DOHH2 (cell line): ENCODE measurements around the gene TICAM1.
"Not testable (repeated sequence)": the region's sequence is repeated elsewhere in the genome, so short reads cannot be mapped to it uniquely, and the experiment has no call there.

Source experiments
- H3F3A ChIP-seq: fragments of 200-600 bp; sonication (generic), shearing (Covaris generic); 2 replicates; pipeline ENCODE4 v1.6.0; 2016; ENCODE audit warnings: antibody characterized with exemption, mild to moderate bottlenecking; ENCODE audit not compliant: control insufficient read depth, insufficient read depth
- H3K27ac ChIP-seq: fragments of 200-600 bp; sonication (generic); 2 replicates; pipeline ENCODE4 v1.5.1; 2014; ENCODE audit warnings: low read depth, mild to moderate bottlenecking, low read length, moderate library complexity
- H3K27me3 ChIP-seq: fragments of 200-600 bp; sonication (generic); 2 replicates; pipeline ENCODE4 v1.6.1; 2014; ENCODE audit warnings: mild to moderate bottlenecking, low read length, mixed read lengths; ENCODE audit not compliant: control insufficient read depth
- H3K36me3 ChIP-seq: fragments of 200-600 bp; sonication (generic); 2 replicates; pipeline ENCODE4 v1.6.1; 2014; ENCODE audit warnings: mild to moderate bottlenecking, low read length, moderate library complexity, mixed read lengths; ENCODE audit not compliant: control insufficient read depth
- H3K4me1 ChIP-seq: fragments of 200-600 bp; sonication (generic); 2 replicates; pipeline ENCODE4 v1.6.1; 2014; ENCODE audit warnings: mild to moderate bottlenecking, low read length, mixed read lengths; ENCODE audit not compliant: control insufficient read depth
- H3K4me2 ChIP-seq: fragments of 200-600 bp; sonication (generic); 2 replicates; pipeline ENCODE4 v1.6.0; 2014; ENCODE audit warnings: mild to moderate bottlenecking, low read length, moderate library complexity
- H3K4me3 ChIP-seq: fragments of 200-600 bp; sonication (generic); 2 replicates; pipeline ENCODE4 v1.5.1; 2014; ENCODE audit warnings: mild to moderate bottlenecking, low read length, mixed read lengths
- H3K79me2 ChIP-seq: fragments of 200-600 bp; sonication (generic); 2 replicates; pipeline ENCODE4 v1.6.1; 2014; ENCODE audit warnings: mild to moderate bottlenecking, low read length, mixed read lengths; ENCODE audit not compliant: control insufficient read depth
- H3K9me2 ChIP-seq: fragments of 200-600 bp; sonication (generic); replicated peaks from 2 replicates; pipeline ENCODE4 v1.6.1; 2014; ENCODE audit warnings: mild to moderate bottlenecking, low read length, mixed read lengths; ENCODE audit not compliant: control insufficient read depth
- H3K9me3 ChIP-seq: fragments of 200-600 bp; sonication (generic); 2 replicates; pipeline ENCODE4 v1.6.1; 2014; ENCODE audit warnings: antibody characterized with exemption, low read length, mixed read lengths; ENCODE audit not compliant: control insufficient read depth, insufficient read depth
- H4K20me1 ChIP-seq: fragments of 200-600 bp; sonication (generic); 2 replicates; pipeline ENCODE4 v1.6.0; 2014; ENCODE audit warnings: low read depth, mild to moderate bottlenecking, antibody characterized with exemption, low read length, moderate library complexity; ENCODE audit not compliant: control insufficient read depth, insufficient read depth
- EZH2phosphoT487 ChIP-seq: fragments of 200-600 bp; sonication (generic); IDR thresholded peaks from 2 replicates; pipeline ENCODE4 v1.6.1; 2017; ENCODE audit warnings: borderline replicate concordance, mild to moderate bottlenecking, antibody characterized with exemption, low read length, moderate library complexity, mixed read lengths
- TF ChIP-seq, protein P1 (sequence below): fragments of 200-600 bp; sonication (generic); IDR thresholded peaks from one replicate; pipeline ENCODE4 v1.5.1; 2014; ENCODE audit warnings: antibody characterized with exemption, mild to moderate bottlenecking, low read depth, low read length; ENCODE audit not compliant: poor library complexity, severe bottlenecking

The TICAM1 gene

DNA sequence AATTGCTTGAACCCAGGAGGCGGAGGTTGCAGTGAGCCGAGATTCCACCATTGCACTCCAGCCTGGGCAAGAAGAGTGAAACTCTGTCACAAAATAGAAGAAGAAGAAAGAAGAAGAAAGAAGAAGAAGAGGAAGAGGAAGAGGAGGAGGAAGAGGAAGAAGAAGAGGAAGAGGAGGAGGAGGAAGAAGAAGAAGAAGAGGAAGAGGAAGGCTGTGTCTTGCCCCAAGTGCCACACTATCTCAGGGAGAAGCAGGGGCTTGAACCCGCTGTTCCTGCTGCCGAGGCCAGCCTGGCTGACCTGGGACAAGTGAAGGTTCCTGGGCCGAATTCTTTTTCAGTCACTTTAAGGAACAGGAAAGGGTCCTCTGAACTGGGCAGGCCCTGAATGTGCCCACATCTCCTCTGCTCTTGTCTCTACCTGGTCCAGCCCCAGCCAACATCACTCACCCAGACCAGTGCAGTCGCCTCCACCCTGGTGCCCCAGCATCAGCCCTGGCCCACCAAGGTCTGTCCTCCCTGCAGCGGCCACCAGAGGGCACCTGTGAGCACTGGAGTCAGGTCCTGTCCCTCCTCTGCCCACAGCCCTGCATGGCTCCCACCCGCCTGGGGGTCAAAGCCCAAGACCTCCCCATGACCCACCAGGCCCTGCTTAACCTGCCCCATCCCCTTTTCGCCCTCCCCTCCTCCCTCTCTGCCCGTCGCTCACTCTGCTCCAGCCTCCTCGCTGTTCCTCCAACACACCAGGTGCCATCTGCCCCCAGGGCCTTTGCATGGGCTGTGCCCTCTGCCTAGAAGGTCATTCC is 20.0 kb downstream of the TICAM1 start:
- peak overlapping the region; percentile 51 for H3K4me2 ChIP-seq
- peak overlapping the region; percentile 68 for H3K27ac ChIP-seq
- peaks cover 17% of the 10 kb centered on the region for H3K36me3 ChIP-seq
- H4K20me1 ChIP-seq = no peaks in the 10 kb centered on the region
- no peaks in the 10 kb centered on the region for H3K9me3 ChIP-seq
- H3K9me2 ChIP-seq = no peaks in the 10 kb centered on the region
- H3K27me3 ChIP-seq = no peaks in the 10 kb centered on the region
- peaks cover 9% of the 10 kb centered on the region for H3K79me2 ChIP-seq
- H3K4me3 ChIP-seq = peak overlapping the region; percentile 35
- H3F3A ChIP-seq = peaks cover 30% of the 10 kb centered on the region
- TF ChIP-seq, protein P1, sequence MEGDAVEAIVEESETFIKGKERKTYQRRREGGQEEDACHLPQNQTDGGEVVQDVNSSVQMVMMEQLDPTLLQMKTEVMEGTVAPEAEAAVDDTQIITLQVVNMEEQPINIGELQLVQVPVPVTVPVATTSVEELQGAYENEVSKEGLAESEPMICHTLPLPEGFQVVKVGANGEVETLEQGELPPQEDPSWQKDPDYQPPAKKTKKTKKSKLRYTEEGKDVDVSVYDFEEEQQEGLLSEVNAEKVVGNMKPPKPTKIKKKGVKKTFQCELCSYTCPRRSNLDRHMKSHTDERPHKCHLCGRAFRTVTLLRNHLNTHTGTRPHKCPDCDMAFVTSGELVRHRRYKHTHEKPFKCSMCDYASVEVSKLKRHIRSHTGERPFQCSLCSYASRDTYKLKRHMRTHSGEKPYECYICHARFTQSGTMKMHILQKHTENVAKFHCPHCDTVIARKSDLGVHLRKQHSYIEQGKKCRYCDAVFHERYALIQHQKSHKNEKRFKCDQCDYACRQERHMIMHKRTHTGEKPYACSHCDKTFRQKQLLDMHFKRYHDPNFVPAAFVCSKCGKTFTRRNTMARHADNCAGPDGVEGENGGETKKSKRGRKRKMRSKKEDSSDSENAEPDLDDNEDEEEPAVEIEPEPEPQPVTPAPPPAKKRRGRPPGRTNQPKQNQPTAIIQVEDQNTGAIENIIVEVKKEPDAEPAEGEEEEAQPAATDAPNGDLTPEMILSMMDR = peak; percentile 99
- no peak for TF ChIP-seq EZH2phosphoT487
- H3K4me1 ChIP-seq = peaks cover 81% of the 10 kb centered on the region

DNA sequence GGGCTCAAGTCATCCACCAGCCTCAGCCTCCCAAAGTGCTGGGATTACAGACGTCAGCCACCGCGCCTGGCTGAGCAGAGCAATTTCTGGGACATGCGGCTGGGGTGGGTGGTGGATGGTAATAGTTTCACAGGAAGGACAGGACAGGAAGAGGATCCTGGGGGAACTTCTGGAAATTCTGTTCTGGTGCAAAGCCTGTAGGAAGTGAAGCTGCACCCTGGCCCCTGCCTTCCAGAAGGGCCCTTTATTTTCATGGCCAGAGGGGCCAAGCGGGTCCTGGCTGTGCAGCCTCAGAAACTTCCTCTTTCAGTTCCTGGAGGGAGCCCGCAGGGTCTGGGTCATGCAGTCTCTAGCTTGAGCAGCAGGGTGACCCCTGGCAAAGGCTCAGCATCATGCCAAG is 24.3 kb downstream of the TICAM1 start:
- Histone ChIP-seq H4K20me1 (no peaks in the 10 kb centered on the region), H3K36me3 (no peaks in the 10 kb centered on the region), H3K4me3 (peak overlapping the region; percentile 26), H3F3A (peaks cover 8% of the 10 kb centered on the region), H3K4me2 (peak overlapping the region; percentile 57), H3K27ac (peak overlapping the region; percentile 62), H3K27me3 (no peaks in the 10 kb centered on the region), H3K79me2 (no peaks in the 10 kb centered on the region), H3K9me3 (no peaks in the 10 kb centered on the region), H3K4me1 (peaks cover 57% of the 10 kb centered on the region), H3K9me2 (no peaks in the 10 kb centered on the region)
- TF ChIP-seq, protein P1 = no peak
- TF ChIP-seq EZH2phosphoT487 = no peak

DNA sequence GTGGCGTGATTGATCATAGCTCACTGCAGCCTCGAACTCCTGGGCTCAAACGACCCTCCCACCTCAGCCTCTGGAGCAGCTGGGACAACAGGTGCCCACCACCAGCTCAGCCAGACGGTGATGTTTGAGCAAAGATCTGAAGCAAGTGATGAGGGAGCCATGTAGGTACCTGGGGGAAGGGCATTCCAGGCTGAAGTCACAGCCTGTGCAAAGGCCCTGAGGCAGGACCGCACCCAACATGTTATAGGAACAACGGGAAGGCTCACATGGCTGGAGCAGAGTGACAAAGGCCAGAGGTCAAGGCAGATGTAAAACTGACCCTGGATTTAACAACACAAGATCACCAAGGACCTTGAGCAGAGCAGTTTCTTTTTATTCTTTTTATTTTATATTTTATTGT is 25.1 kb downstream of the TICAM1 start:
- H3K36me3 ChIP-seq = no peaks in the 10 kb centered on the region
- H3K9me2 ChIP-seq = no peaks in the 10 kb centered on the region
- no peak for TF ChIP-seq EZH2phosphoT487
- TF ChIP-seq, protein P1 = no peak
- H3K79me2 ChIP-seq = no peaks in the 10 kb centered on the region
- no peaks in the 10 kb centered on the region for H4K20me1 ChIP-seq
- peaks cover 49% of the 10 kb centered on the region for H3K4me1 ChIP-seq
- no peak overlapping the region for H3K4me2 ChIP-seq
- H3K27ac ChIP-seq = no peak overlapping the region
- peaks cover 8% of the 10 kb centered on the region for H3F3A ChIP-seq
- H3K9me3 ChIP-seq = no peaks in the 10 kb centered on the region
- H3K27me3 ChIP-seq = no peaks in the 10 kb centered on the region
- no peak overlapping the region for H3K4me3 ChIP-seq

DNA sequence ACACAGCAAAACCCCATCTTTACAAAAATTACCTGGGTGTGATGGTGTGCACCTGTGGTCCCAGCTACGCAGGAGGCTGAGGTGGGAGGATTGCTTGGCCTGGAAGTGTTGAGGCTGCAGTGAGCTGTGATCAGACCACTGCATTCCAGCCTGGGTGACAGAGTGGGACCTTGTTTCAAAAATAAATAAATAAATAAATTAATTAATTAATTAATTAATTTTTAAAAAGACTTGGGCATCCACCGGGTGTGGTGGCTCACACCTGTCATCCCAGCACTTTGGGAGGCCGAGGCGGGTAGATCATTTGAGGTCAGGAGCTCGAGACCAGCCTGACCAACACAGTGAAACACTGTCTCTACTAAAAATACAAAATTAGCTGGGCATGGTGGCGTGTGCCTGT is 26.4 kb downstream of the TICAM1 start:
- H3K4me1 ChIP-seq = peaks cover 37% of the 10 kb centered on the region
- not testable (repeated sequence) for H4K20me1 ChIP-seq, H3K9me3 ChIP-seq, H3F3A ChIP-seq, H3K27ac ChIP-seq, H3K27me3 ChIP-seq, H3K36me3 ChIP-seq, H3K4me2 ChIP-seq, H3K9me2 ChIP-seq, H3K4me3 ChIP-seq, H3K79me2 ChIP-seq
